Muscle of back (tissue), 11 donors: ENCODE data around the gene EPHB3. TPM values are rescaled to one million over a fixed set of nuclear protein-coding genes. Genes with fewer than 3 reads are reported as not detected.

Source experiments
- DNase-seq, 3 donors: peaks; one replicate each; pipeline versions ENCODE4 v3.0.0 to v3.0.0-alpha.2; 2013
- polyA plus RNA-seq, 10 donors: library from polyadenylated mRNA; unstranded; fragments of 120-200 nt; gene quantifications; one replicate each; pipeline ENCODE4 v1.2.1, GENCODE V29; 2013; ENCODE audit not compliant: insufficient read length in 10 of 10

EPHB3 gene
- polyA plus RNA-seq, 10 donors, result 25.8 to 54.4 (median 32.4) TPM

DNA sequence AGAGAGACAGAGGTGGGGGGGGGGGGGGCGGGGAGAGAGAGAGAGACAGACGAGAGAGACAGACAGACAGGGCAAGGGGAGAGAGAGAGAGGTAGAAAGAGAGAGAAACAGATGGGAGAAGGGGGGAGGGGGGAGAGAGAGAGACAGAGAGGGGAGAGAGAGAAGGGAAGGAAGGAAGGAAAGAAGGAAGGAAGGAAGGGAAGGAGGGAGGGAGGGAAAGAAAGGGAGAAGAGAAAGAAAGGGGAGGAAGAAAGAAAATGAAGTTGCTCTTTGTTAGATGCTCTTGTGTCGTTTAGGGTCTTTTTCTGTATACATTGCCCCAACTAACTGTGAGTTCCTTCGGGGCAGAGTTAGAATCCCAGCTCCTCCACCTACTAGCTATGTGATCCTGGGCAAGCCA, 19.0 kb upstream of the EPHB3 start:
- DNase-seq, result no peak

DNA sequence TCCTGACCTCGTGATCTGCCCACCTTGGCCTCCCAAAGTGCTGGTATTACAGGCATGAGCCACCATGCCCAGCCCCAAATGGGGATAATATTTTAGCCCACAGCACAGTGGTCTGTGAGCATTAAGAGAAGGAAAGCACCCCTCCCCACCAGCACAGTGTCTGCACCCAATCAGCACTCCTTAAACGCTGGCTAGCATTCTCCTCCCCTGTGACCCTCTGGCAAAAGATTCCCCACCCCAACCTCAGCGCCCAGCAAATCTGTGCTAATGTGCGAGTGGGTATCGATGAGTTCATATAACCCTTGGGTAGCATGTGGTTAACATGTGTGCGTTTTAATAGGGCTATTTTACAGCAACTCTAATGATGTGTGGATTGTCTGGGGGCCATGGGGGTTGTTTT, 18.3 kb upstream of the EPHB3 start:
- no peak for DNase-seq

DNA sequence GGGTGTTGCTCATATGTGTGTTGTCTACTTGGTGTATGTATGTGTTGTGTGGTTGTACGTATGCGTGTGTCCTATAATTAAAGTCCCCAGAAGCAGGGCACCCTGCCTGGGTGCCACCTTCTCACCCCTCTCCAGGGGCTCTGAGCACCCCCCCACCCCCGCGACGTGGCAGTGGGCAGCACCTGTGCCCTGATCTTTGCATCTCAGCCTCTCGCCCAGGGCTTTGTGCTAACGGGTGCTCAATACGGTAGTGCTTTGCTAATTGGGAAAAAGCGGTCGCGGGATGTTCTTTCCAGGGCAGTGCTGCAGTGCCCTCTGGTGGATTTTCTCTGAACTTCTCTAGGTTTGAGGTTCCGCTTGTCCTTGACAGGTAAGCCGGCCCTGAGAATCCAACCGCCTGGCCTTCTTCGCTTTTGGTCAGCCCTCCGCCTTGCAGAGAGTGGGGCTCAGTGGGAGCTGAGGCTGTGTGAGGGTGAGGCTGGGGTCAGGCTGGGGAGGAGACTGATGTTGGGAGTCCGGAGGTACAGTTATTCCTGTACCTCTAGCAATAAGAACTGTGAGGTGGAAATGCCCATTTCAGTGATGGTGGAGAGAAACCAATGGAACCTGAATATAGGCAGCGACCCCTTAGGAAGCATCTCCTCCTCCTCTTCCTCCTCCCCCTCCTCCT, 17.6 kb upstream of the EPHB3 start:
- DNase-seq, result peak; percentile 69 to 91 (median 85)

DNA sequence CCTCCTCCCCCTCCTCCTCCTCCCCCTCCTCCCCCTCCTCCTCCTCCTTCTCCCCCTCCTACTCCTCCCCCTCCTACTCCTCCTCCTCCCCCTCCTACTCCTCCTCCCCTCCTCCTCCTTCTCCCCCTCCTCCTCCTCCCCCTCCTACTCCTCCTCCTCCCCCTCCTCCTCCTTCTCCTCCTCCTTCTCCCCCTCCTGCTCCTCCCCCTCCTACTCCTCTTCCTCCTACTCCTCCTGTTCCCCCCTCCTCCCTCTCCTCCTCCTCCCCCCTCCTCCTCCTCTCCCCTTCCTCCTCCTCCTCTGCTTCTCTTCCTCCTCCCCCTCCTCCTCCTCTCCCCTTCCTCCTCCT, 17.1 kb upstream of the EPHB3 start:
- DNase-seq, result no peak

DNA sequence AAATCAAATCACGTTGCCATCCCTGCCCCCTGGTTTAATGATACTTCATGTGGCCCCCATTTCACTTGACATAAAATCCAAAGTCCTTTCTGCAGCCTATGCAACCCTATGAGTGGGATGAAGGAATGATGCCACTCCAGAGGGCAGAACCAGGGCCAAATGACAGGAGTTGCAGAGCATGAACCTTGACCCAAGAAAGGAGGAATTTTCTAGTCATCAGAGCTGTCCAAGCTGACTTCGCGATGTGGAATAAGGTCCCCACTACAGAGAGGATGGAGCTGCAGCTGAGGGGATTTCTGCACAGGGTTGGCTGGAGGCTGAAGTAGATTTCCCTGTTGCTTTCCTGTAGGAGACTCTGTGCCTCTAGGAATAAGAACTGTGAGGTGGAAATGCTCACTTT, 15.8 kb upstream of the EPHB3 start:
- DNase-seq, result no peak

DNA sequence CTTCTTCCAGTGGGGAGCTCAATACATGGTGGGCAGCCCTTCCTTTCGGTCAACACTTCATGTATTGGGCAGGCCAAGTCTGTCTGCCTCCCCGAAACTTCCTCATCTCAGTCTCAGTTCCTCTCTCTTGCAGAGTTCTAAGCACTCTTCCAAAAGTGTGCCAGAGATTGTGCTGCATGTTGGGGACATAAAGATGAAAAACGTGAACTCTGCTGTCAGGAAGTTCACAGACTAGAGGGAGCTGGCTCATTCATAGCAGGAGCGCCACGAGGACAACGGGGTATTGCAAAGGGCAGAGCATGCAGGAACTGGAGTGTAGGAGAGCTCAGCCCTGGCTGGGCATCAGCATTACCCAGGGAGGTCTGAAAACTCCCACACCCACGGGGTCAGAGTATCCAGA, 15.3 kb upstream of the EPHB3 start:
- peak in 1 of 3 donors; percentile 42 for DNase-seq

DNA sequence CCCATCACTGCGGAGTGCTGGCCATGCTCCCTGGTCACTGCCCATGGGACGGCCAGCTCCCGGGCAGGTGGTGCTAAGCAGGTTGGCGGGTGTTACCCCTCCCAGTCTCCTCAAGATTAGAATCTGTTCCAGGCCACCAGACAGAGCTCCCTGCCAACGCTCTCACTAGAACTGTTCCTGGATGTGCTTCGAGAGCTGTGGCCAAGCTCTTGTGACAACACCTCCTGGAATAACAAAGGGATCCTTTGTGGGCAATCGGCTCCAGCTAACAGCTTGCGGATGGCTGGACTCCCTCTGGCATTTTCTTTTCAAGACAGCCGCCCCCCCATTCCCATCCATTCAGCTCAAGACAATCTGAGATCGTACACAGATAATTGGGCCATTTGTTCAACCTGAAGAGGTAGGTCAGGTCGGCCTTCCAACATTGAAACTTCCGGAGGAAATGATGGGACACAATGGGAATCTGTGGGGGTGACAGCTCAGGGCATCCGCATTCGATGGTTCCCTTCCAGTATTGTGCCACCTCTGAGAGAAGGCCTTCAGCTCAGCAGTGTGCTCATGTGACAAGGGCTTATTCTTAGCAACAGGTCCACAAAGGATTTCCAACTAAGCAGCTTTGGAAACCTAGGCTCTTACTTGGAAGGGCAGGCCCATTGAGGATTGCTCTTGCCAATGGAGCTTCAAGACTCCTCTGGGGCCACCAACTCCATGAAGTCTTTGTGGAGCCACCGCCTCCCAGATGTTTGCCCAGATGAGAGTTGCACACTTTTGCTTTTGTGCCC, 11.6 kb upstream of the EPHB3 start:
- no peak for DNase-seq

DNA sequence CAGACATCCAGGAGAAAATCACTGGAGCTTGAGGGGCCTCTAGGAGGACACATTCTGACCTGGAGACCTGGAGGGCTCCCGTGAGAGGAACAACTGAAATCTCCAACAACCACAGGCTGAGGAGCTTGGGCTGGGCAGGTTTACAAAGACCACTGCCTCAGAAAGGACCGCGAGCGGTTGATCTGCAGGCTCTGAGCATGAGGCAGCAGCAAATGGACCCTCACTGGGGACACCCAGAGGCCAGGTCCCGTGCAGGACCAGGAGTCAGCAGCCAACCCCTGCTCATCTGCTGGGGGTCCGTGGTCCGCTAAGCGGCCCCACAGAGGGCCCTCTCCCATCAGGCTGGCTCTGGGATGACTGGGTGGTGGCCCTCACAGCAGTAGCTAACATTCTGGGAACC, 10.5 kb upstream of the EPHB3 start:
- DNase-seq, result no peak

DNA sequence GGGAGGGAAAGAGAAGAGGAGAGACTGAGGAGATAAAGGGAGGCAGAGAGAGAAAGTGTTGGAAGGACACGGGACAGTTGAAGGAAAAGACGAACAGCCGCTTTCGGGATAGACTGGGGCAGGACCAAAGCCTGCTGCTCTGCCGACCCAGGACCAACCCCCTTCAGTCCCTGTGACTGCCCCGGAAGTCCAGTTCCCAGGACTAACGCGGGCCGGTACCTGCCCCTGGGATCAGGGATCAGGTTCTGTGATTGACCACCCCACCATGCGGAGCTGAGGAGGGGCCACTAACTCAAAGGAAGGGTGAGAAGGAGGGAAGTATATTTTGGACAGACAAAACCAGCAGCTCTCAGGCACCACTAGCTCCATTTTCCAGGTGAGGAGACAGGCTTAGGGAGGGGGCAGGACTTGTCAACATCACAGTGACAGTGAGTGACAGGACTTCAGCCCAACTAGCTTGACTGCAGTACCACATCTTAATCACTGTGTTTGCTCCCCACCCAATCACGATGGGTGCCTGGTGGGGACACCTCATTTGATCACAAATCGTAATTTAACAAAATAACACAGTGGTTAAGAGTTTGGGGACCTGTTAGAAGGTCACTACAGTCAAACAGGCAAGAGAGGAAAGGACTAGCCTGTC, 9.8 kb upstream of the EPHB3 start:
- no peak for DNase-seq

DNA sequence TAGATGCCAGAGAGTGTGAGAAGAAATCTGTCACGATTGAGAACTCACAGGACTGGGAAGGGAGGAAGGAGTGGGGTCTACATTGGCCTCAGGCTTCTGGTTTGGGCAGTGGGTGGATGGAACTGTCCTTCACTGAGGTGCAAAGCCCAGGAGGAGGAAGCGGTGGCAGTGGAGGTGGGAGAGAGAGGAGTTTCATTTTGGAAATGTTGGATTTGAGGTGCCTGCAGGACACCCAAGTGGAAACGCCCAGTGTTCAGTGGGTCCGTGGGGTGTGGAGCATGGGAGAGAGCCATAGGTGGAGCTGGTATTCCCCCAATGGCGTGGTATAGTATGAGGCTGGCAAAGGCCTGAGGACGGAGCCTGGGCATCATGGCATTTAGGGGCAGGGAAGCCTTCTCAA, 9.3 kb upstream of the EPHB3 start:
- no peak for DNase-seq

DNA sequence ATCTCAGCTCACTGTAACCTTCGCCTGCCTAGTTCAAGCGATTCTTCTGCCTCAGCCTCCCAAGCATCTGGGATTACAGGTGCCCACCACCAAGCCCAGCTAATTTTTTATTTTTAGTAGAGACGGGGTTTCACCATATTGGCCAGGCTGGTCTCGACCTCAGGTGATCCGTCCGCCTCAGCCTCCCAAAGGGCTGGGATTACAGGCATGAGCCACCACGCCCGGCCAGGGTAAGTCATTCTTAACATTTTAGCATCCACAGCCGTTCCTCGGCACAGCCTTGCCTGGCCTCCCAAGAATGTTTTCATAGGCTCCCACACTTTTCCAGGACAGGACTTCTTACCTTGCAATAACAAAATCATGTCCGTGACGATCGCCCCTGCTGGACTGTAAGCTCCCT, 8.7 kb upstream of the EPHB3 start:
- no peak for DNase-seq

DNA sequence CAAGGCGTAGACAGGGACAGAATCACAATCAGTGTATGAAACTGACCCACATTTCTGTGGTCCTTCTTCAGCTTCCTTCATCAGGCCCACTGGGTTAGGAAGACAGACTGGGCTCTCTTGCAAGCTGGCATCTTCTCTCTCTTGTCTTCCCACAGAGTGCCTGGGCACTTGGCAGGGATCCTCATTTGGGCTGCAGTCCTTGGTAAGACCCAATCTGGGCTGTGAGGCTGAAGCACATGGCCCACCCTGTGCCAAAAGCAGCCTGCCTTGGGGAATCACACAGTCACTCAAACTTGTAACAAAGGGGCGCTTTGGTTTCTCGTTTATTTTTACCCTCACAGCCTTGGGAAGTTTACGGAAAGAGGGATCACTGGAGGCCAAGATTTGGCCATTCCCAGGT, 8.2 kb upstream of the EPHB3 start:
- no peak for DNase-seq

DNA sequence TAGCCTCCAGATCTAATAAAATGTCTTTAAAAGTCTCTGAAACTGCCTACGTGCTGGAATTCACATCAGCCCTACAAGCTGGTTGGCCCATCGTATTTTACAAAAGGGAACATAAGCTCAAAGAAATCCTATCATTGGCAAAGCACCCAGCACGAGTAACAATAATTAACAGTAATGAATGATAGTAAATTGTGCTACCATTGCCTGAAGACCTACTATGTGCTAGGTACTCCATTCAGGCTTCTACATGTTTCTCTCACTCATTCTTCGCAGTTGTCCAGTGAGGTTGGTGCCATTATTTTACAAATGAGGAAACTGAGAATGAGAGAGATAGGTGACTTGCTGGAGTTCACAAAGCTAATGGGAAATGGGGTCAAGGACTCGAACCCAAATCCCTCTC, 7.1 kb upstream of the EPHB3 start:
- no peak for DNase-seq

DNA sequence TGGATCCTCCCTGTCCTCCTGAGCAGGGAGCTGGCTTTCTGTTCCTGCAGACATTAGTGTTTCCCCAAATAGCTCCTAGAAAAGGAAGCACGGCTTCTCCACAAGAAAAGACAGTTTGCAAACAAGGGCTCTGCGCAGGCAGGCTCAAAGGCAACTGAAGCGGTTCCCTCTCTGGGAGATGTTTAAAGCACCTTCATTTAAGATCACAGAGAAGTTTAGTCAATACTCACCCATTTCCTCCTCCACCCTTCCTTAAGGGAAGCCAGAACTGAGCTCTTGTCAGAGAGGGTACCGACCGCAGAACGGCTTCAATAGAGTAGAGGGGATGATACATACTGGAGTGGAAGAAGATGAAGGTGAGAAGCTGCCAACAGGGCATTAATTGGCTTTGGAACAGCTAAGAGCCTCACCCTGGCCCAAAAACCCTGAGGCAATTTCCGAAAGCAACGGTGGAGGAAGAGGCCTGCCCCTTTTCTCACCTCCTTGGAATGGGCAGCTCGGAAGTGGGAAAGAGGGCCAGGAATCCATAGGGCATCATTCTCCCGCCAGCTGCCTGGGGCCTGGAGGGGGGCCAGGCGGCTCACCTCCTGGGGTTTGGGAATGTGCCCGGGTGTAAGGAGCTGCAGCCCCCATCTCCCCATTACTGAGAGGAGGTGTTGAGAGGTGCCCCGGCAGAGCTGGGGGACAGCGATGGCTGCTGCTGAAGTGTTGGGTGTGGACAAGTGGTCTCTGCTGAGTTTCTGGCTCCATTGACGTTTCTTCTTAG, 4.8 kb upstream of the EPHB3 start:
- DNase-seq, result no peak

DNA sequence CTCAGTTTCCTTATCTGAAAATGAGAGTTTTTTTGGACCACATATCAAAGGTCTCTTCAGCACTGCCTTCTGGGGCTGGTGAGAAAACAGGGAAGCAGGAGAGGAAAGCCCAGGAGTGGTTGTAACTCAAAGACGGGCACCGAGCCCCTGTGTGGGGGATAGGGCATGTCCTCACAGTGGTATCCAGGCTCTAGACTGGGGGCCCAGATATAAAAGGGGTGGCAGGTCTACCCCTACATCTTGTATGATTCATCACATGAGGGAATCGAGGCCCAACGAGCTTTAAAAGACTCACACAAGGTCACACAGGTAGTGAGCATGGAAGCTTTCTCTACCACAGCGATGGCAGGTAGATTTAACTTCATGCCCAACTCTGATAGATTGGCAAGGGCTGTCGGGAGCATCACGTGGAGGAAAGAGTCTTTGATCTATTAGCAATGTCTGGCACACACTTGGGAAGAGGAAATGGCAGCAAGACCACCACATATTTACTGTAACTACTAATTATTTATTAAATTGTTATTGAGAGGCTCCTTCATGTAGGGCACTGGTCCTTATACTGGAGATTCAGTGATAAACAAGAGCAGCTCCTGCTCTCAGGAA, 4.1 kb upstream of the EPHB3 start:
- no peak for DNase-seq

DNA sequence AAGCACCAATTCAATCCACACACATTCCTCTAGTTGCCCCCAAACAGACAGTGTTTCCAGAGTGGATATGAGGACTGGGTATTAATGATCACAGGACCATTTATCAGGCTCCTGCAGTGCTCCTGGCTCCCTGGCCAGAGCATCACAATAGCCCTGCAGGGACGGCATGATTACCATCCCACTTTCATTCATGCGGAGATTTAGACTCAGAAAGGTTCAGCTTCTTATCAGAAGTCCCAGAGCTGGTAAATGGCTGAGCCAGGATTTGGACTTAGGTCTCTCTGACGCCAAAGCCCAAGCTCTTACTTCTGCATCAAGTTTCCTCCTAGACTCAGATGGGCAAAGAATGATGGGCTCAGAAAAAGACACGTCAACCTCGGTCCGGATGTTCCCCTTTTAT, 2.9 kb upstream of the EPHB3 start:
- no peak for DNase-seq

DNA sequence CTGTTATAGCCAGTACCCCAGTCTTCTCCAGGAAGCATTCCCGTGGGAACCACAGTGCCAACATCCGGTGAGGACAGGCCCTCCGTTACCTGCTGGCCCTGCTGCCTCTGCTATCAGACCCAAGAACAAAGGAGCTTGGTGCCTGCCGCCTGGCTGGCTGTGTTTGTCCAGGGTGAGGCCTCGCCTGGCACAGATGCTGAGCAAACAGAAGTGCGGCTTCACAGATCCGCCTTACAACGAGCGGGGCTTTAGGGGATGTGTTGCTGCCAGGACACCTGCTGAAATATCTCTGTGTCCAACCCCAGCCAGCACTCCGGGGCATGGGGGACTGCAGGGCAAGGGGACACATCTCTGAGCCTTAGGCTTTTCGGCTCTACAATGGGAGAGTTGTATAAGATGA, 2.2 kb upstream of the EPHB3 start:
- no peak for DNase-seq

DNA sequence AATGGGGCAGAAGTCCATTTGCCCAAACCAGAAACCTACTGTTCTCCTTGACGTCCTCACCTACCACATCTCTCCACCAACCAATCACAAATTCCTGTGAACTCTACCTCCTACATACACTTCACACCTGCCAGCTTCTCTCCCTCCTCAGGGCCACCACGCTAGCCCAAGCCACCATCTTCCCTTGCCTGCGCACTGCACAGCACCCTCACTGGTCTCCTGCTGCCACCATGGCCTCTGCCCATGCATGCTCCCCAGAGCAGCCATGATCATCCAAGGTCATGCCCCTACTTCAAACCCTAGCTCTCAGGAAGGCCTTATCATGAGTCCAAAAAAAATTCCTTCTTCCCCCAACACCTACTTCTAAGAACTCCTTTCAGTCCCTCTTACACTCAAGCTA, 1.1 kb upstream of the EPHB3 start:
- DNase-seq, result no peak

DNA sequence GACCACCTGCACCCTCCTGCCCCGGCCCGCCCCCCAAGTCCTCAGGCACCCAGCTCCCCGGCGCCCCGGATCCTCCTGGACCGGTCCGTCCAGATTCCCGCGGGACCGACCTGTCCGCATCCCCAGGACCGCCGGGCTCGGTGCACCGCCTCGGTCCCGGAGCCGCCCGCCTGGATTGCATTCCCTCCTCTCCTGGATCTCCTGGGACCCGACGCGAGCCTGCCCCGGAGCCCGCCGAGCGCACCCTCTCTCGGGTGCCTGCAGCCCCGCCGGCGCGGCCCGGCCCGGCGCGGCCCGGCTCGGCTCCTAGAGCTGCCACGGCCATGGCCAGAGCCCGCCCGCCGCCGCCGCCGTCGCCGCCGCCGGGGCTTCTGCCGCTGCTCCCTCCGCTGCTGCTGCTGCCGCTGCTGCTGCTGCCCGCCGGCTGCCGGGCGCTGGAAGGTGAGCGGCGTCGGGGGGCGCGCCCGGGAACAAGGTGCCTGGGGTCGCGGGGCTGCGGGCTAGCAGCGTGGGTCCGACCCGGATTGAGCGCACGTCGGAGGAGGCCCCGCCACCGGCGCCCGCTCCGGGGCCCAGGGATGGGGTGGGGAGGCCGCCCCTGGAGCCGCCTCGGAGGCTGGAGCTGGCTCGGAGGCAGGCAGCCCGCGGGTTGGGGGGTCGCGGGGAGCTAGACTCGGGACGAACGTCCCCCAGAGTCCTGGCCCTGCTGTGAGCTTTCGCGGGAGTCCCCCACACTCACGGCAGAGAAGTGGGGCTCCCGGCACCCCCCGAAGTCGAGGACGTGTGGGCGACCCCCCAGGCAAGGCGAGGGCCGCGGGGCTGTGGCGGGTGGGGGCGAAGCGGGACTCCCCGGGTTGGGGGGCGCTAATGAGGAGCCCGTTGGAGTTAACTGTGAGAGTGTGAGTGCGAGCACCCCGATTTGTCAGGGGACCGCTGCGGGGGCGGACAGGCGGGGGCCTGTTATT, 610 bp downstream of the EPHB3 start:
- peak in 2 of 3 donors; percentile 17 to 67 for DNase-seq

DNA sequence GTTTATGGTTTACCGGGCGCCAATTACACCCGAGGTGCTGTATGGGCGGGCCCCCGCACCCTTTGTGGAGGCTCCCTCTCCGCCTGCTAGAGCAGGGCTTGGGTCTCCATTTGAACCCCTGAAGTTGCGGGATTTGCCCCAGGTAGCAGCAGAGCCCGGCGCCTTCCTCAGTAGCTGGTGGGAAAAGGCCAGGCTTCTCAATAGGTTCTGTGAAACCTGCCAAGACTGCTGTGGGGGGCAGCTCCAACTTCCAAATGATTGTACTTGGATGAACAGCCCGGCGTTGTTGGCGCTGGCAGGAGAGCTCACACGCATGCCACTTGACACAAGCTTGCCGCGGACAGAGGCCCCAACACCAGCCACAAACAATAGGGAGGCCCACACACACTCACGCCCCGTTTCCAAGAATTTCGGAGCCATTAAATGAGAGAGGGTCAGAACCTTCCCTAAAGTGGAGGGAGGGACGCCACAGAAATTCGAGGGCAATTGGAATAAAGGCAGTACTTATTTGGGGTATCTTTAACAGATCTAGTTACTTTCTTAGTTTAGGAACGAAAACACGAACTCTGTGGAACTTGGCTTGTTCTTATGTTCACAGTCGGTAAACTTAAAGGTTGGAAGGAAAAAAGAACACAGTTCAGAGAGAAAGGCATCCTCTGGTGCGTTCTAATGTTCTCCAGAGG, 1.4 kb downstream of the EPHB3 start:
- peak in 2 of 3 donors; percentile 54 to 78 for DNase-seq
